ENCODE measurements around the gene RPS27L.
A peak's percentile ranks its signal among the peaks of the same experiment; 100 is the strongest.

RPS27L gene

GRCh38 chr15:63187589-63188226 is 30.4 kb upstream of the RPS27L start:
- no peak for DNase-seq

GRCh38 chr15:63186065-63186464 is 28.8 kb upstream of the RPS27L start:
- DNase-seq, result no peak

GRCh38 chr15:63185206-63185605 is 27.9 kb upstream of the RPS27L start:
- no peak for DNase-seq

GRCh38 chr15:63181648-63182047 is 24.4 kb upstream of the RPS27L start:
- DNase-seq, result no peak

GRCh38 chr15:63180746-63181145 is 23.5 kb upstream of the RPS27L start:
- no peak for DNase-seq

GRCh38 chr15:63178034-63178433 is 20.8 kb upstream of the RPS27L start:
- DNase-seq, result no peak

GRCh38 chr15:63176302-63176701 is 19.0 kb upstream of the RPS27L start:
- DNase-seq, result no peak

GRCh38 chr15:63172851-63173451 is 15.7 kb upstream of the RPS27L start:
- no peak for DNase-seq

- DNase-seq, result no peak
These were observed 15.1 kb upstream of the RPS27L start for GRCh38 chr15:63172376-63172775.

GRCh38 chr15:63169788-63170187 is 12.5 kb upstream of the RPS27L start:
- DNase-seq, result no peak

- DNase-seq, result no peak
These were observed 8.9 kb upstream of the RPS27L start for GRCh38 chr15:63166219-63166618.

GRCh38 chr15:63165166-63165859 is 8.0 kb upstream of the RPS27L start:
- no peak for DNase-seq

- DNase-seq, result no peak
These were observed 5.9 kb upstream of the RPS27L start for GRCh38 chr15:63163217-63163616.

GRCh38 chr15:63160638-63161037 is 3.4 kb upstream of the RPS27L start:
- DNase-seq, result no peak

- no peak for DNase-seq
These were observed 684 bp upstream of the RPS27L start for GRCh38 chr15:63157891-63158431.

- DNase-seq, result no peak
These were observed 541 bp downstream of the RPS27L start for GRCh38 chr15:63156755-63157117.

GRCh38 chr15:63156086-63156710 is 1.1 kb downstream of the RPS27L start:
- no peak for DNase-seq

- DNase-seq, result no peak
These were observed 1.8 kb downstream of the RPS27L start for GRCh38 chr15:63155486-63155885.

- no peak for DNase-seq
These were observed 5.6 kb downstream of the RPS27L start for GRCh38 chr15:63151665-63152064.

- no peak for DNase-seq
These were observed 10.6 kb downstream of the RPS27L start for GRCh38 chr15:63146684-63147083.

- no peak for DNase-seq
These were observed 11.9 kb downstream of the RPS27L start for GRCh38 chr15:63145426-63145825.

- no peak for DNase-seq
These were observed 16.3 kb downstream of the RPS27L start for GRCh38 chr15:63140936-63141335.

- no peak for DNase-seq
These were observed 20.5 kb downstream of the RPS27L start for GRCh38 chr15:63136742-63137141.

GRCh38 chr15:63135804-63136203 is 21.5 kb downstream of the RPS27L start:
- peak; percentile 17 for DNase-seq

All from NK-92 treated with Interleukin-12 subunit alpha and Interleukin-12 subunit beta, amount 100 ng/mL, for 24 hours (cell line).